DOHH2 (cell line): ENCODE results near the gene VWA5B1.

Experiments
- CTCF ChIP-seq: fragments of 200-600 bp; sonication (generic); IDR thresholded peaks from one replicate; pipeline ENCODE4 v1.5.1; 2014; ENCODE audit warnings: antibody characterized with exemption, mild to moderate bottlenecking, low read depth, low read length; ENCODE audit not compliant: poor library complexity, severe bottlenecking
- EZH2phosphoT487 ChIP-seq: fragments of 200-600 bp; sonication (generic); IDR thresholded peaks from 2 replicates; pipeline ENCODE4 v1.6.1; 2017; ENCODE audit warnings: borderline replicate concordance, mild to moderate bottlenecking, antibody characterized with exemption, low read length, moderate library complexity, mixed read lengths

DNA sequence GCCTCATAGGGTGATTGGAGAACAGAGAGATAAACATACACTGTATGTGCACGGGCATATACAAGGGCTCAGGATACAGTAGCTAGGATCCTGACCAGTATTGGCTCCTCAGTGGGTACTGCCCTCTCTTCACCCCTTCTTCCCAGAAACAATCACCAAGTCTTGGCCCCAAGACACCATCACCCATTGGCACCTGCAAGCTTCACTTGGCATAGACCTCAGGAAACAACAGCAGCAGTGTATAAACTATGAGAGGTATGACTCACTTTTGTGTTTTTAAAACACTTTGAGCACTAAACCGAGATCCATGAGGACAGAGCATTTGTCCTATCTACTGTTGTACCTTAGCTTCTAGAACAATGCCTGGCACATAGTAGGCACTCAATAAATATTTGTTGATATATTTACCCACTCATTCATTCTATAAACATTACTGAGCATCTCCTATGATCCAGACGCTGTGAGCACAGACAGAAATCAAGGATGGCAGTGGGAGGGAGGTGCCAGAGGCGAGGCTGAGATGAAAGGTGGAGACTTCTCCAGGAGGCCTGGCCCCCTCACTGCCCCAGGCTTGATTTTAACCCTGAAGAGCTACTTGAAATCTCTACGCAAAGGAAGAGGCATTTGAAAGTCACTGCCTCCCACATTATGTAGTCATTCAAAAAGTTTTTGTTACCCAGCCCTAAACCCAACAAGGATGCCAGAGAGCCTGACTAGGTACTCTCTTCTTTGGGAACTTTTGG lies 100.1 kb downstream of the VWA5B1 start:
- TF ChIP-seq CTCF (no peak), EZH2phosphoT487 (no peak)
